HG03520 (cell line): Measurements from ENCODE around the gene WTIP.

Experiments
- ATAC-seq: cut with Tn5 transposase; IDR thresholded peaks from one replicate; pipeline ENCODE4 v1.9.1; 2021; ENCODE audit warnings: mild to moderate bottlenecking, moderate library complexity; ENCODE audit not compliant: unreplicated experiment

The WTIP gene

GRCh38 chr19:34559045-34559444 lies 77.5 kb downstream of the WTIP start:
- ATAC-seq = no peak

GRCh38 chr19:34560229-34560628 lies 78.7 kb downstream of the WTIP start:
- ATAC-seq = no peak
